Gastrocnemius medialis (tissue), 4 donors: ENCODE measurements around the gene OR6C76. TPM values are rescaled to one million over a fixed set of nuclear protein-coding genes. Genes with fewer than 3 reads are reported as not detected.

Experiments
- ATAC-seq, 2 donors: fragments of 150-250 bp; one replicate each; pipeline ENCODE4 v1.9.1; 2016
- DNase-seq, 2 donors: peaks; one replicate each; pipeline ENCODE4 v3.0.0-alpha.2; 2019
- H3K27ac ChIP-seq, 4 donors: fragments of 200-600 bp; sonication (generic); 1 replicate in 1 of 4; 2 replicates in 3 of 4; pipeline ENCODE4 v1.5.1; 2016 to 2018; ENCODE audit warnings: mild to moderate bottlenecking in 2 of 4, moderate library complexity in 1 of 4
- H3K27me3 ChIP-seq, 3 donors: fragments of 200-600 bp; sonication (generic) in 2 of 3; 1 replicate in 1 of 3; 2 replicates in 2 of 3; pipeline versions ENCODE4 v1.5.1 to v1.6.0; 2016 to 2019; ENCODE audit warnings: mild to moderate bottlenecking in 1 of 3, moderate library complexity in 1 of 3
- H3K36me3 ChIP-seq, 2 donors: fragments of 200-600 bp; sonication (generic) in 1 of 2; one replicate each; pipeline ENCODE4 v1.5.1; 2017 to 2018
- H3K4me1 ChIP-seq, 2 donors: fragments of 200-600 bp; sonication (generic) in 1 of 2; one replicate each; pipeline ENCODE4 v1.5.1; 2016 to 2017; ENCODE audit warnings: mild to moderate bottlenecking in 2 of 2
- H3K4me3 ChIP-seq, 4 donors: fragments of 200-600 bp; sonication (generic) in 3 of 4; 1 replicate in 1 of 4; 2 replicates in 3 of 4; pipeline ENCODE4 v1.5.1; 2016 to 2019; ENCODE audit warnings: mild to moderate bottlenecking in 2 of 4
- H3K9me3 ChIP-seq, 3 donors: fragments of 200-600 bp; sonication (generic) in 2 of 3; 1 replicate in 1 of 3; 2 replicates in 2 of 3; pipeline ENCODE4 v1.5.1; 2016 to 2019
- POLR2A ChIP-seq, 2 donors: fragments of 450-650 bp; IDR thresholded peaks; one replicate each; pipeline ENCODE4 v1.6.1; 2017; ENCODE audit warnings: antibody characterized with exemption in 2 of 2, mild to moderate bottlenecking in 2 of 2, moderate library complexity in 2 of 2
- in situ Hi-C, 4 donors: fragments of 200-750 bp; cut with MboI; loops; one replicate each; pipeline versions ENCODE4 v1.15.0 to v1.8.0; 2017; ENCODE audit warnings: low sequenced_read_pairs in 4 of 4
- intact Hi-C: fragments of 100-400 bp; cut with DNase I; formaldehyde crosslinking; loops from one replicate; pipeline ENCODE4 v1.15.1; 2023; ENCODE audit warnings: low total_unique reads
- total RNA-seq, 4 donors: library from RNA; depleted of rRNA; stranded (reverse); fragments of >200 nt; gene quantifications; one replicate each; pipeline versions ENCODE4 v1.1.0 to v1.2.3, GENCODE V29; 2016
- TF ChIP-seq, protein P1 (sequence below), 5 experiments: fragments of 450-650 bp in 3 of 5; fragments of 200-600 bp in 2 of 5; sonication (generic) in 2 of 5; IDR thresholded peaks in 4 of 5; conservative IDR thresholded peaks in 1 of 5; 1 replicate in 4 of 5; 2 replicates in 1 of 5; pipeline ENCODE4 v1.5.1; 2016 to 2019; ENCODE audit warnings: antibody characterized with exemption in 5 of 5, mild to moderate bottlenecking in 3 of 5, moderate library complexity in 3 of 5

Gene OR6C76
- total RNA-seq, 4 donors from 2014 or later, result not detected

- DNase-seq (no peak), ATAC-seq (no peak)
- intact Hi-C loops (no loop called here), in situ Hi-C loops (no loop called here)
- Histone ChIP-seq H3K9me3 (no peaks in the 10 kb centered on the region), H3K4me1 (no peaks in the 10 kb centered on the region), H3K4me3 (no peak overlapping the region), H3K36me3 (no peaks in the 10 kb centered on the region), H3K27me3 (no peaks in the 10 kb centered on the region), H3K27ac (no peak overlapping the region)
- TF ChIP-seq, protein P1, sequence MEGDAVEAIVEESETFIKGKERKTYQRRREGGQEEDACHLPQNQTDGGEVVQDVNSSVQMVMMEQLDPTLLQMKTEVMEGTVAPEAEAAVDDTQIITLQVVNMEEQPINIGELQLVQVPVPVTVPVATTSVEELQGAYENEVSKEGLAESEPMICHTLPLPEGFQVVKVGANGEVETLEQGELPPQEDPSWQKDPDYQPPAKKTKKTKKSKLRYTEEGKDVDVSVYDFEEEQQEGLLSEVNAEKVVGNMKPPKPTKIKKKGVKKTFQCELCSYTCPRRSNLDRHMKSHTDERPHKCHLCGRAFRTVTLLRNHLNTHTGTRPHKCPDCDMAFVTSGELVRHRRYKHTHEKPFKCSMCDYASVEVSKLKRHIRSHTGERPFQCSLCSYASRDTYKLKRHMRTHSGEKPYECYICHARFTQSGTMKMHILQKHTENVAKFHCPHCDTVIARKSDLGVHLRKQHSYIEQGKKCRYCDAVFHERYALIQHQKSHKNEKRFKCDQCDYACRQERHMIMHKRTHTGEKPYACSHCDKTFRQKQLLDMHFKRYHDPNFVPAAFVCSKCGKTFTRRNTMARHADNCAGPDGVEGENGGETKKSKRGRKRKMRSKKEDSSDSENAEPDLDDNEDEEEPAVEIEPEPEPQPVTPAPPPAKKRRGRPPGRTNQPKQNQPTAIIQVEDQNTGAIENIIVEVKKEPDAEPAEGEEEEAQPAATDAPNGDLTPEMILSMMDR (IDR thresholded peaks at IDR 0.05 in 4 of 5, conservative IDR thresholded peaks at IDR 0.05 in 1 of 5), result no peak
- TF ChIP-seq POLR2A (IDR thresholded peaks at IDR 0.05), result no peak
Measured at GRCh38 chr12:55469291-55469690, 43.2 kb downstream of the OR6C76 start.

- in situ Hi-C loops, result no loop called here
- intact Hi-C loops, result no loop called here
- DNase-seq, result no peak
- Histone ChIP-seq H3K27me3 (no peaks in the 10 kb centered on the region), H3K27ac (no peak within 1 kb of the TSS), H3K36me3 (no peaks in the 10 kb centered on the region), H3K4me3 (no peak within 1 kb of the TSS), H3K9me3 (no peaks in the 10 kb centered on the region), H3K4me1 (no peaks in the 10 kb centered on the region)
- TF ChIP-seq, protein P1 (IDR thresholded peaks at IDR 0.05 in 4 of 5, conservative IDR thresholded peaks at IDR 0.05 in 1 of 5), result no peak
- no peak for TF ChIP-seq POLR2A (IDR thresholded peaks at IDR 0.05)
- no peak for ATAC-seq
Measured at GRCh38 chr12:55470088-55470829, 44.2 kb downstream of the OR6C76 start, which contains the start of gene OR6C70. Gene OR6C70 (minus strand): TSS chr12:55470138. CDS start chr12:55470138, 0 bp downstream.

GRCh38 chr12:55472264-55472663, 46.2 kb downstream of the OR6C76 start:
- ATAC-seq (no peak), DNase-seq (no peak)
- no peaks in the 10 kb centered on the region for H3K36me3 ChIP-seq
- intact Hi-C loops (no loop called here), in situ Hi-C loops (no loop called here)
- H3K27me3 ChIP-seq, result no peaks in the 10 kb centered on the region
- TF ChIP-seq POLR2A (IDR thresholded peaks at IDR 0.05), result no peak
- TF ChIP-seq, protein P1 (IDR thresholded peaks at IDR 0.05 in 4 of 5, conservative IDR thresholded peaks at IDR 0.05 in 1 of 5), result no peak
- no peaks in the 10 kb centered on the region for H3K9me3 ChIP-seq
- no peaks in the 10 kb centered on the region for H3K4me1 ChIP-seq
- H3K27ac ChIP-seq, result no peak overlapping the region
- H3K4me3 ChIP-seq, result no peak overlapping the region

Other genes with a start within 250 kb of the OR6C76 start
- gene OR10A7, start 205.2 kb upstream of the OR6C76 start, total RNA-seq, result not detected
- not detected for gene OR6C74, start 181.6 kb upstream of the OR6C76 start, total RNA-seq
- not detected for gene OR6C6, start 129.7 kb upstream of the OR6C76 start, total RNA-seq
- not detected for gene OR6C1, start 111.9 kb upstream of the OR6C76 start, total RNA-seq
- not detected for gene OR6C3, start 95.5 kb upstream of the OR6C76 start, total RNA-seq
- not detected for gene OR6C75, start 63.3 kb upstream of the OR6C76 start, total RNA-seq
- gene OR6C65, start 25.7 kb upstream of the OR6C76 start, total RNA-seq, result not detected
- not detected for gene OR6C2, start 17.8 kb downstream of the OR6C76 start, total RNA-seq
- gene OR6C70, start 43.9 kb downstream of the OR6C76 start, total RNA-seq, result not detected
- not detected for gene OR6C68, start 66.1 kb downstream of the OR6C76 start, total RNA-seq
- not detected for gene OR6C4, start 123.3 kb downstream of the OR6C76 start, total RNA-seq
- not detected for gene OR2AP1, start 146.2 kb downstream of the OR6C76 start, total RNA-seq
- not detected for gene OR10P1, start 210.6 kb downstream of the OR6C76 start, total RNA-seq